WTC11 (cell line): Measurements from ENCODE around the gene PRR23E. TPM values are rescaled to one million over a fixed set of nuclear protein-coding genes. Genes with fewer than 3 reads are reported as not detected.

Experiments used
- ATAC-seq: fragments of 200-7000 bp; cut with Tn5 transposase; 2 replicates; pipeline ENCODE4 v1.10.0; 2021; ENCODE audit warnings: mild to moderate bottlenecking, moderate library complexity
- CTCF ChIA-PET: fragments of 300-600 bp; sonication (Branson Sonifier 250); formaldehyde crosslinking; loops from one replicate; lab custom pipeline; 2021; ENCODE audit warnings: antibody characterized with exemption; lab: Charles Lee
- POLR2A ChIA-PET: fragments of 350-600 bp; sonication (Branson Sonifier 250); formaldehyde crosslinking; loops from one replicate; lab custom pipeline; 2021; ENCODE audit warnings: antibody characterized with exemption; lab: Charles Lee
- DNase-seq: peaks from one replicate; pipeline ENCODE4 v3.0.0; 2021; ENCODE audit warnings: low spot score
- H3K27ac Mint-ChIP-seq: 2 replicates; pipeline ENCODE4 v1.8.0; 2021; ENCODE audit warnings: mixed read lengths
- H3K27me3 Mint-ChIP-seq: 2 replicates; pipeline ENCODE4 v1.8.0; 2021; ENCODE audit warnings: low read depth, mild to moderate bottlenecking, moderate library complexity, mixed read lengths
- H3K36me3 Mint-ChIP-seq: 2 replicates; pipeline ENCODE4 v1.8.0; 2021; ENCODE audit warnings: mixed read lengths
- H3K4me1 Mint-ChIP-seq: 2 replicates; pipeline ENCODE4 v1.8.0; 2022; ENCODE audit warnings: mixed read lengths
- H3K4me3 Mint-ChIP-seq: 2 replicates; pipeline ENCODE4 v1.8.0; 2021; ENCODE audit warnings: mild to moderate bottlenecking, moderate library complexity, mixed read lengths
- H3K9me3 Mint-ChIP-seq: 2 replicates; pipeline ENCODE4 v1.8.0; 2021; ENCODE audit warnings: mixed read lengths
- AFF4 ChIP-seq: sonication (generic); formaldehyde crosslinking; IDR thresholded peaks from 2 replicates; pipeline ENCODE4 v1.8.1; 2023; ENCODE audit warnings: mild to moderate bottlenecking, missing genetic modification reagents, borderline replicate concordance
- ATF1 ChIP-seq: sonication (generic); formaldehyde crosslinking; IDR thresholded peaks from 2 replicates; pipeline ENCODE4 v1.8.1; 2023; ENCODE audit warnings: mild to moderate bottlenecking, moderate library complexity, missing genetic modification reagents
- CTCF ChIP-seq: fragments of 200-600 bp; IDR thresholded peaks from 2 replicates; pipeline ENCODE4 v1.8.0; 2022; ENCODE audit warnings: antibody characterized with exemption
- E2F1 ChIP-seq: sonication (generic); formaldehyde crosslinking; IDR thresholded peaks from 2 replicates; pipeline ENCODE4 v1.8.0; 2022; ENCODE audit warnings: mild to moderate bottlenecking, missing genetic modification reagents
- ELF4 ChIP-seq: sonication (generic); formaldehyde crosslinking; IDR thresholded peaks from 2 replicates; pipeline ENCODE4 v1.8.1; 2022; ENCODE audit warnings: low read depth, mild to moderate bottlenecking, moderate library complexity, missing genetic modification reagents
- GABPB1 ChIP-seq: sonication (generic); formaldehyde crosslinking; IDR thresholded peaks from 2 replicates; pipeline ENCODE4 v1.8.1; 2023; ENCODE audit warnings: mild to moderate bottlenecking, missing genetic modification reagents
- GTF2I ChIP-seq: fragments of 250-450 bp; sonication (Bioruptor Pico); conservative IDR thresholded peaks from 2 replicates; pipeline ENCODE4 v1.4.0; 2021; ENCODE audit warnings: mild to moderate bottlenecking
- KAT7 ChIP-seq: sonication (generic); formaldehyde crosslinking; IDR thresholded peaks from 2 replicates; pipeline ENCODE4 v1.8.1; 2023; ENCODE audit warnings: missing genetic modification reagents, mild to moderate bottlenecking, borderline replicate concordance
- NR2C2 ChIP-seq: sonication (generic); formaldehyde crosslinking; IDR thresholded peaks from 2 replicates; pipeline ENCODE4 v1.8.0; 2022; ENCODE audit warnings: mild to moderate bottlenecking, missing genetic modification reagents
- OVOL2 ChIP-seq: fragments of 250-450 bp; sonication (Bioruptor Pico); IDR thresholded peaks from 2 replicates; pipeline ENCODE4 v1.9.0; 2021; ENCODE audit warnings: mild to moderate bottlenecking, borderline replicate concordance
- PREB ChIP-seq: sonication (generic); formaldehyde crosslinking; IDR thresholded peaks from 2 replicates; pipeline ENCODE4 v1.8.1; 2022; ENCODE audit warnings: mild to moderate bottlenecking, missing genetic modification reagents, moderate library complexity, borderline replicate concordance
- SMAD3 ChIP-seq: sonication (generic); formaldehyde crosslinking; IDR thresholded peaks from 2 replicates; pipeline ENCODE4 v1.8.0; 2022; ENCODE audit warnings: missing genetic modification reagents, mild to moderate bottlenecking, borderline replicate concordance
- SOX15 ChIP-seq: fragments of 250-450 bp; sonication (Bioruptor Pico); IDR thresholded peaks from 2 replicates; pipeline ENCODE4 v1.9.0; 2021; ENCODE audit warnings: mild to moderate bottlenecking
- SP1 ChIP-seq: sonication (generic); formaldehyde crosslinking; conservative IDR thresholded peaks from 2 replicates; pipeline ENCODE4 v1.8.1; 2022; ENCODE audit warnings: missing genetic modification reagents
- TP53 ChIP-seq: sonication (generic); formaldehyde crosslinking; IDR thresholded peaks from 2 replicates; pipeline ENCODE4 v1.8.1; 2023; ENCODE audit warnings: mild to moderate bottlenecking, missing genetic modification reagents
- ZBTB21 ChIP-seq: sonication (generic); formaldehyde crosslinking; IDR thresholded peaks from 2 replicates; pipeline ENCODE4 v1.8.1; 2023; ENCODE audit warnings: mild to moderate bottlenecking, missing genetic modification reagents, borderline replicate concordance
- ZNF219 ChIP-seq: sonication (generic); formaldehyde crosslinking; IDR thresholded peaks from 2 replicates; pipeline ENCODE4 v1.8.0; 2023; ENCODE audit warnings: missing genetic modification reagents, mild to moderate bottlenecking, borderline replicate concordance
- ZNF416 ChIP-seq: fragments of 250-450 bp; sonication (Bioruptor Pico); IDR thresholded peaks from 2 replicates; pipeline ENCODE4 v1.9.0; 2021; ENCODE audit warnings: mild to moderate bottlenecking, inconsistent platforms
- ZNF671 ChIP-seq: fragments of 250-450 bp; sonication (Bioruptor Pico); IDR thresholded peaks from 2 replicates; pipeline ENCODE4 v1.8.0; 2021; ENCODE audit warnings: mild to moderate bottlenecking
- total RNA-seq: library from RNA; stranded (reverse); gene quantifications from 3 replicates; pipeline ENCODE4 v1.2.3, GENCODE V29; 2021
- TF ChIP-seq, protein P1 (sequence below): sonication (generic); formaldehyde crosslinking; IDR thresholded peaks from 2 replicates; pipeline ENCODE4 v1.8.1; 2022; ENCODE audit warnings: low read depth, mild to moderate bottlenecking, moderate library complexity, missing genetic modification reagents, borderline replicate concordance

PRR23E gene
- total RNA-seq, 1 experiment from 2014 or later, result not detected

DNA sequence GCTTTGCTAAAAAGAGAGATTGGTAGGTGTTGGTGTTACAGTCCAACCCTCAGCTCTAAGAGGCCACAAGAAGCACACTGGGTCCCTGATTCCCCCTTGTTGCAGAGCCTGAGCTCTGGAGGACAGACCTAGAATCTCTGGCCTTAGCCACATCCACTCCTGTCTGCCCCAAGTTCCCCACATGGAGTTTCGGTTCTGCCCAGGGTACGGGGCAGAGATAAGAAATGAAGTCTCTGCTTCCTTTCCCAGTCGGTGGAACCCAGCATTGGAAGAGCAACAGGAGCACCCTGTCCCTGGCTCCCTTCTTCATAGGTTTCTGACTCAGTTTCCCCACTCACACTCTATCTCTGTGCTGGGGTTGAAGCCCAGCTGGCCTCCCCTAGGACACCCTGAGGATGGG is 13.2 kb downstream of the PRR23E start:
- Mint-ChIP-seq H3K4me3 (no peak overlapping the region), H3K36me3 (peaks cover 5% of the 10 kb centered on the region; the same call in 1 of the 2 replicates), H3K4me1 (peaks cover 10% of the 10 kb centered on the region), H3K27ac (no peak overlapping the region), H3K9me3 (peaks cover 22% of the 10 kb centered on the region), H3K27me3 (no peaks in the 10 kb centered on the region)
- DNase-seq (no peak), ATAC-seq (no peak)
- no peak for TF ChIP-seq ELF4
- TF ChIP-seq SP1 (CRISPR knock-in tag), result no peak
- TF ChIP-seq SMAD3 (CRISPR knock-in tag), result no peak
- TF ChIP-seq, protein P1, sequence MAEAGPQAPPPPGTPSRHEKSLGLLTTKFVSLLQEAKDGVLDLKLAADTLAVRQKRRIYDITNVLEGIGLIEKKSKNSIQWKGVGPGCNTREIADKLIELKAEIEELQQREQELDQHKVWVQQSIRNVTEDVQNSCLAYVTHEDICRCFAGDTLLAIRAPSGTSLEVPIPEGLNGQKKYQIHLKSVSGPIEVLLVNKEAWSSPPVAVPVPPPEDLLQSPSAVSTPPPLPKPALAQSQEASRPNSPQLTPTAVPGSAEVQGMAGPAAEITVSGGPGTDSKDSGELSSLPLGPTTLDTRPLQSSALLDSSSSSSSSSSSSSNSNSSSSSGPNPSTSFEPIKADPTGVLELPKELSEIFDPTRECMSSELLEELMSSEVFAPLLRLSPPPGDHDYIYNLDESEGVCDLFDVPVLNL (CRISPR knock-in tag), result no peak
- no peak for TF ChIP-seq ZBTB21
- TF ChIP-seq ZNF671, result no peak
- no peak for TF ChIP-seq ZNF416
- no peak for TF ChIP-seq E2F1 (CRISPR knock-in tag)
- no peak for TF ChIP-seq AFF4 (CRISPR knock-in tag)
- no peak for TF ChIP-seq CTCF
- TF ChIP-seq GTF2I, result no peak
- TF ChIP-seq PREB (CRISPR knock-in tag), result no peak
- no peak for TF ChIP-seq TP53 (CRISPR knock-in tag)
- TF ChIP-seq OVOL2 (CRISPR knock-in tag), result no peak
- no peak for TF ChIP-seq SOX15 (CRISPR knock-in tag)
- no peak for TF ChIP-seq GABPB1 (CRISPR knock-in tag)
- TF ChIP-seq ZNF219 (CRISPR knock-in tag), result no peak
- no peak for TF ChIP-seq ATF1 (CRISPR knock-in tag)
- no peak for TF ChIP-seq KAT7
- no peak for TF ChIP-seq NR2C2
- ChIA-PET POLR2A (no interaction called here), CTCF (no interaction called here)
